Right ventricle myocardium inferior (tissue), 1 donor: Measurements from ENCODE around the gene RERE. TPM values are rescaled to one million over a fixed set of nuclear protein-coding genes. Genes with fewer than 3 reads are reported as not detected.

Source experiments
- ATAC-seq: fragments of 200-7000 bp; cut with Tn5 transposase; one replicate; pipeline ENCODE4 v1.9.1; 2020; ENCODE audit warnings: mild to moderate bottlenecking, moderate library complexity
- DNase-seq: peaks from one replicate; pipeline ENCODE4 v3.0.0; 2021; ENCODE audit errors: missing footprints
- intact Hi-C: fragments of 100-400 bp; cut with DNase I; formaldehyde crosslinking; loops from one replicate; pipeline ENCODE4 v1.11.0; 2022
- total RNA-seq: library from RNA; stranded (reverse); fragmentation: NEBNext Ultra II Directional; extraction: Animal tissue kit (Norgen Biotek cat#: 25700); gene quantifications from one replicate; pipeline ENCODE4 v1.2.1, GENCODE V29; 2021
- donor health status: DM: no; HTN: yes; CAD: no; lungs with severe emphysema.

RERE gene
- total RNA-seq, 1 donor from 2014 or later: 133 TPM

GRCh38 chr1:8376358-8376840, 441.0 kb downstream of the RERE start:
- DNase-seq (no peak), ATAC-seq (no peak)
- intact Hi-C loops: no loop called here

GRCh38 chr1:8374812-8375211, 442.6 kb downstream of the RERE start:
- ATAC-seq (no peak), DNase-seq (no peak)
- intact Hi-C loops: loop anchor here (5.0 kb wide), 2 partner anchors 32 to 152 kb away; no protein-coding TSS in a partner anchor

- intact Hi-C loops: loop anchor here (5.0 kb wide), 2 partner anchors 33 to 153 kb away; no protein-coding TSS in a partner anchor
- ATAC-seq: no peak
- no peak for DNase-seq
Measured at GRCh38 chr1:8374356-8374755, 443.1 kb downstream of the RERE start.

- ATAC-seq (peak; percentile 86), DNase-seq (peak; percentile 78)
- intact Hi-C loops: loop anchor here (5.0 kb wide), 2 partner anchors 34 to 154 kb away; no protein-coding TSS in a partner anchor
Measured at GRCh38 chr1:8373581-8374241, 443.7 kb downstream of the RERE start.

GRCh38 chr1:8373125-8373524, 444.3 kb downstream of the RERE start:
- ATAC-seq: no peak
- DNase-seq: no peak
- intact Hi-C loops: loop anchor here (5.0 kb wide), 2 partner anchors 34 to 154 kb away; no protein-coding TSS in a partner anchor

GRCh38 chr1:8371372-8371991, 446.0 kb downstream of the RERE start:
- DNase-seq: no peak
- ATAC-seq: no peak
- intact Hi-C loops: loop anchor here (5.0 kb wide), 2 partner anchors 36 to 156 kb away; no protein-coding TSS in a partner anchor

GRCh38 chr1:8370905-8371315, 446.5 kb downstream of the RERE start:
- peak; percentile 35 for ATAC-seq
- intact Hi-C loops: loop anchor here (5.0 kb wide), 2 partner anchors 36 to 156 kb away; no protein-coding TSS in a partner anchor
- DNase-seq: no peak

- intact Hi-C loops: loop anchor here (5.0 kb wide), 2 partner anchors 37 to 157 kb away; no protein-coding TSS in a partner anchor
- ATAC-seq: no peak
- no peak for DNase-seq
Measured at GRCh38 chr1:8370046-8370881, 447.2 kb downstream of the RERE start.

- intact Hi-C loops: no loop called here
- ATAC-seq (no peak), DNase-seq (no peak)
Measured at GRCh38 chr1:8368956-8369639, 448.3 kb downstream of the RERE start.

GRCh38 chr1:8367571-8368194, 449.8 kb downstream of the RERE start:
- DNase-seq (no peak), ATAC-seq (no peak)
- intact Hi-C loops: loop anchor here (2.0 kb wide), 1 partner anchor 57 kb away; no protein-coding TSS in a partner anchor

- ATAC-seq: no peak
- intact Hi-C loops: loop anchor here (2.0 kb wide), 1 partner anchor 59 kb away; no protein-coding TSS in a partner anchor
- DNase-seq: no peak
Measured at GRCh38 chr1:8365661-8366362, 451.6 kb downstream of the RERE start.

- peak; percentile 53 for ATAC-seq
- intact Hi-C loops: no loop called here
- peak; percentile 79 for DNase-seq
Measured at GRCh38 chr1:8364528-8365442, 452.7 kb downstream of the RERE start.

- DNase-seq (no peak), ATAC-seq (no peak)
- intact Hi-C loops: no loop called here
Measured at GRCh38 chr1:8363767-8364301, 453.6 kb downstream of the RERE start.

GRCh38 chr1:8363186-8363766, 454.2 kb downstream of the RERE start:
- DNase-seq: peak; percentile 69
- intact Hi-C loops: no loop called here
- ATAC-seq: no peak

- intact Hi-C loops: no loop called here
- ATAC-seq: peak; percentile 45
- DNase-seq: no peak
Measured at GRCh38 chr1:8362701-8363101, 454.7 kb downstream of the RERE start.
